SK-N-DZ (cell line): ENCODE data around the gene FAM234A. TPM values are rescaled to one million over a fixed set of nuclear protein-coding genes. Genes with fewer than 3 reads are reported as not detected.
"Not testable (repeated sequence)": the region's sequence is repeated elsewhere in the genome, so short reads cannot be mapped to it uniquely, and the experiment has no call there.

ENCODE experiments used
- DNase-seq: peaks from one replicate; pipeline ENCODE4 v3.0.0-alpha.2; 2015; ENCODE audit warnings: low spot score
- polyA plus RNA-seq, 2 experiments: library from polyadenylated mRNA; depleted of rRNA; stranded (reverse); fragments of >200 nt; gene quantifications; 2 replicates each; pipeline ENCODE4 v1.2.3, GENCODE V29; 2014

FAM234A gene
- 121 and 163 TPM in 2 replicates for polyA plus RNA-seq (2014; cell fraction: cytosol; rRNA removed)
- polyA plus RNA-seq (2014; cell fraction: nucleus; rRNA removed) = 82.9 and 95.6 TPM in 2 replicates

DNA sequence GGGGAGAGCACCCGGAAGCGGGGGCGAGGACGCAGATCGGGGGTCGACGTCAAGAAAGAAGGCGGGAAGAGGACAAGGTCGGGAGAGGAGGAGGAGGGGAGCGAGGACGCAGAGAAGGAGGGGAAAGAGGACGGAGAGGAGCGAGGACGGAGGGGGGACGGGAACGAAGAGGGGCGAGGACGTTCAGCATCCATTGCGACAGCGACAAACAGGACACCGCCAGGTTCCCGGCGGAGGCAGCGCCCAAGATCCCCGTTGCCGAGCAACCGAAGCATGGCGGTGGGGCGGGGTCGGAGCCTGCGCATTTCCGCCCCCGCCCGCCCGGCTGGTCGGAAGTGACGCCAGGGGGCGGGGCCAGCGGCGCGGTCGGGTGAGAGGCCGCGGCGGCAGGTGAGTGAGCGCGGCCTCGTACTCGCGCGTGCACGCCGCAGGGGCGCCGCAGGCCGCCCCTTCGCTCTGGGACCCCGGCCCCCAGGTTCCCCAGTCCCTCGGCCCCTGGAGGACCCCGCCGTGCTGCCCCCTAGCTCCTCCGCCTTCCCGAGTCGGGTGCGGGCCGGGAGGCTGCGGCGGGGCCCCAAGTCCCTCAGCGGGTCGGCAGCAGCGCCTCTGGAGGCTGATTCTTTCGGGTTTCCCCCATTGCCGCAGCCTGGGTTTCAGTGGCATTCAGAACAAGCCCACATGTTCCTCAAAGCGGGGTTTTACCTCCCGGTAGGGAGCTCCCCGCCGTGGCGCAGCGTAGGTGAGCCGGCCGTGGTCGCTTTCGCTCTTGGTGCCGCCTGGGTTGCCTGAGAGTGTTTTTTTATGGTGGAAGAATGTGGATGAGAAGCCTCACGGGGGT, at the start of gene FAM234A:
Gene FAM234A (plus strand): TSS at position 354 of the 838 bp plus-strand sequence. CDS start 19,593 bp downstream, outside the sequence.
- peak; percentile 94 for DNase-seq

DNA sequence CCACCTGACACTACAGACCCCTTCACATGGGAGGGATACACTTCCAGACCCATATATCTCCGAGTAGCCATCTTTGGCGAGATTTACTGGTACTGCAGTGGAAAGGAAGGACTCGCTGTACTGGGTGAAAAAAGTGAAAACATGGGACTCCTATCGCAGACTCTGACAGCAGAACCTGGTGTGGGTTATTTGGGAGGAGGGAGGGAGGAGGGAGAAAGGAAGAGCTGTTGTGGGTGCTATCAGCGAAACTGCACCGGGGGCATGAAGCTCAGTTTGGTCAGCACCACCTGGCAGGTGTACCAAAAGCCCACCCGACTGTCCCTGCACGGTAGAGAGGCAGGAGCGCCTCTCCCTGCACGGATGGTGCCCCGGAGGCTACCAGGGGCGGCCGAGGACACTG, 49.4 kb upstream of the FAM234A start:
- no peak for DNase-seq

GRCh38 chr16:185691-186090, 48.9 kb upstream of the FAM234A start:
- DNase-seq = no peak

DNA sequence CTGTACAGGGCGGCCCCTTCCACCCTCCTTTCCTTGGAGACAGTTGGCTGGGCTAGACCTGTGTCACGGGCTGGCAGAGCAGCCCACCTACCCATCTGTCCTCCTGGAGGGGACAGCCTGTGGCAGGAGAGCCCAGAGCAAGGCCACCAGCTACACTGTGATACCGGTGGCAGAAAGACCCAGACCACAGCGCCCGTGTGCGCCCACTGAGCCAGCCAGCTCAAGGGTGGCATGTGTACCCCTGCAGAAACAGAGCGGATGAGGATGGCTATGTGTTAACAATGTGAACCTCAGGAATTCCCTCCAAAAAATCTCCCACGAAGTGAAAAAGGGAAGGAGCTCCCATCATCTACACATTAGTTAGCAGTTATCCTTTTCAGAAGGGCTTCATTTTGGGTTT, 47.3 kb upstream of the FAM234A start:
- DNase-seq = no peak

DNA sequence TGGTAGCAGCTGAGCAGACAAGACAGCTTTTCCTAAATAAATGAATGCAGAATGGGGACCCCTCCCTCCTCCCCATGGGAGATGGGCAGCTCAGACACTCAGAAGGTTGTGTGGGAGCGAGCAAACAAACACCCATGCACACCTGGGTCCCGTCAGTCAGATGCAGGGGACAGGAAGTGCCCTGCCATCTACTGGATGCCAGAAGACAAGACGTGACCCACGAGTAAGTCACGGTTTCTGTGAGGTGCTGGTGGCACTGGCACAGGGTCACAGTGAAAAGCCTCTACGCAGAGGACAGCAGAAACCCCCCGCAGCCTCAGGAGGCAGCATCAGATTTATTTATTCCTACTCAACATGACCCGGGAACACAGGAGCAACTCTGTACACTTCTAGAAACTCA, 45.9 kb upstream of the FAM234A start:
- no peak for DNase-seq

DNA sequence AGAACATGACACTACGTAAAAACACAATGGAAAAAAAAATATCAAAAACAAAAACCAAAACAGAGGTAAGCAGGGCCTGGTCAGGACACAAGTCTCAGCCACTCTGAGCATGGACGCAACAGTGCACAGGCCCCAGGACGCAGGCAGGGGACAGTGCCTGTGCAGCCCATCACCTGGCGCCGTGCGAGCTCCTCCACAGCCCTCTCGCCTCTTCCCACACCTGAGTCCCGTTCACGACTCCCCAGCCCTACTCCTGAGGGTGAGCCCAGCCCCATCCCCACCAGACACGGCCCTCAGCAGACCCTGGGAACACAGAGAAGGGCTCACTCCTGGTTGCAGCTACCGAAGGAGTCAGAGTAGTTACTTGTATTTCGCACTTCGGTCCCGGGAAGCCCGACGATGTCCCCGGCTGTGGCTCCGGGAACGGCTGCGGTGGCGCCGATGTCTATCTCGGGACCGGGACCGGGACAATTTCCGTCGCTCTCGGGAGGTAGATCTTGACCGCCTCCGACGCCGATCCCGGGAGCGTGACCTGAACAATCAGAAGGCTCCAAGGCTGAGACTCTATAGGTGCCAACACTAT, 44.9 kb upstream of the FAM234A start:
- DNase-seq = no peak

DNA sequence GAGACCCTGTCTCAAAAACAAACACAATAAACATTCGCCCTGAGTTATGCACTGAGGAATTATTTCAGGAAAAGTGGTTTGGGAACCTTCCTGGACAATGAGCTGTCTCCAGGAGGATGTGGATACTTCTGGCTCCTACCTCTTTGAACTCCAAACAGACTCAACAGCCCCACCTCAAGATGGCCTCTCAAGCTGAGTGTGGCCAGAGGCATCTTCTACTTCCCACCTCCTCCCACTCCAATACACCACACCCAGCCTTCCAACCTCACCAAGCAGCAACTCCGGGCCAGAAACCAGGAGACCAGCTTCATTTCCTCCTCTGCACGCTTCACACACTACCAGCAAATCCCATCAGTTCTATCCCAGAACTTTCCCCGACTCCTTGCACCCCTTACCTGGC, 42.8 kb upstream of the FAM234A start:
- no peak for DNase-seq

DNA sequence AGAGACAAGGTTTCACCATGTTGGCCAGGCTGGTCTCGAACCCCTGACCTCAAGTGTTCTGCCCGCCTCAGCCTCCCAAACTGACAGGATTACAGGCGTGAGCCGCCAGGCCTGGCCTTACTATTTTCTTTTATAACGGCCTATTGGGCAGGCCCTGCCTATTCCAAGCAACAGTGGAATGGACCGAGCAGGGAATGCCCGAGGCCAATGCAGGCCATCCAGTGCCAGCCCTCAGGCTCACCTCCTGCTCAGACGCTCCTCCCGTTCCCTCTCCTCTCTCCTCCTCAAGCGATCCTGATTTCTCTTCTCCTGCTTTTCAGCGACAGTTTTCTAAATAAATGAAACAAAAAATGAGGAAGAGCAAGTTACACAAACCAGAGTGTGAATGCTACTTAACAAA, 41.9 kb upstream of the FAM234A start:
- no peak for DNase-seq

DNA sequence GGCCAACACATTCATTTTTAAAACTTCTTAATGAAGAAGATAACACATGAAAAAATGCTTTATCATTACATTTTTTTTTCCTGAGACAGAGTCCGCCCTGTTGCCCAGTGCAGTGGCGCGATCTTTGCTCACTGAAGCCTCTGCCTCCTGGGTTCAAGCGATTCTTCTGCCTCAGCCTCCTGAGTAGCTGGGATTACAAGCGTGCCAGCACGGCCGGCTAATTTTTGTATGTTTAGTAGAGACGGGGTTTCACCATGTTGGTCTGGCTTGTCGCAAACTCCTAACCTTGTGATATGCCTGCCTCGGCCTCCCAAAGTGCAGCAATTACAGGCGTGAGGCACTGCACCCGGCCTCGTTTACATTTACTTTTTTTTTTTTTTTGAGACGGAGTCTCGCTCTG, 41.2 kb upstream of the FAM234A start:
- DNase-seq = no peak

DNA sequence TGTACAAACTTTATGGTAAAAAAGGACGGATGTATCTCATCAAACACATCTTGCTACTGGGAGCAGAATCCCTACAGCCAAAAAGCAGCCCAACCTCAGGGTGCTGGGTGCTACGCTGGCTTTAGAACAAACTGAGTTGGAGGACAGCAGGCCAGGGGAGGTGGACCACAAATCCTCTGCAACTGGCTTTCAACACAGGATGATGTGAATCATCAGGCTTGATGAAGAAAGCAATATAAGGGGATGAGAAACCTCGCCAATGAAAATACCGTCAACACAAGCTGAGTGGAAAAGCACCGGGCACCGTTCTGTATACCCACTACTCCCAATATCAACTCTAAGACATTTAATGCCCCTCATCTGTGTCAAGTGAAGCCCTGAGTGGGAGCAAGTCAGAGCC, 40.1 kb upstream of the FAM234A start:
- no peak for DNase-seq

- DNase-seq = no peak
Measured at GRCh38 chr16:200388-200787, 34.2 kb upstream of the FAM234A start.

- no peak for DNase-seq
Measured at GRCh38 chr16:203246-203645, 31.4 kb upstream of the FAM234A start.

- DNase-seq = not testable (repeated sequence)
Measured at GRCh38 chr16:204046-204445, 30.6 kb upstream of the FAM234A start.

- DNase-seq = not testable (repeated sequence)
Measured at GRCh38 chr16:209359-209758, 25.3 kb upstream of the FAM234A start.

GRCh38 chr16:211631-212180, 22.9 kb upstream of the FAM234A start:
- DNase-seq = not testable (repeated sequence)

DNA sequence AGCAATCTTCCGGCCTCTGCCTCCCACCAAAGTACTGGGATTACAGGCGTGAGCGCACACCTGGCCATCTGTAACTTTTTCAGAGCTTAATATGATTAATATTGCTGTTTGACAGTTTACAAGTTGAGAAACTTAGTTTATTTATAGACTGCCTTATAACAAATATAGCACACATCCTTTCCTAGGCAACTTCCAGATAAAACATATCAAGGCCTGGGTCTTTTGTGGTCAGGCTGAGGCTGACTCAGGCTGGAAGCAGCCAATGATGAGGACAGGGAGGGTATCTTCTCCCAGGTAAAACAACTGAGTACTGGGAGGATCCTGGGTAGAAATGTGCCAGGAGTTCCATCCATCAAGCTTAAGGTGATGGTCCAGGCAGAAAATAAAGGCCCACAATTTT, 21.6 kb upstream of the FAM234A start:
- no peak for DNase-seq

- no peak for DNase-seq
Measured at GRCh38 chr16:220021-220420, 14.6 kb upstream of the FAM234A start.

DNA sequence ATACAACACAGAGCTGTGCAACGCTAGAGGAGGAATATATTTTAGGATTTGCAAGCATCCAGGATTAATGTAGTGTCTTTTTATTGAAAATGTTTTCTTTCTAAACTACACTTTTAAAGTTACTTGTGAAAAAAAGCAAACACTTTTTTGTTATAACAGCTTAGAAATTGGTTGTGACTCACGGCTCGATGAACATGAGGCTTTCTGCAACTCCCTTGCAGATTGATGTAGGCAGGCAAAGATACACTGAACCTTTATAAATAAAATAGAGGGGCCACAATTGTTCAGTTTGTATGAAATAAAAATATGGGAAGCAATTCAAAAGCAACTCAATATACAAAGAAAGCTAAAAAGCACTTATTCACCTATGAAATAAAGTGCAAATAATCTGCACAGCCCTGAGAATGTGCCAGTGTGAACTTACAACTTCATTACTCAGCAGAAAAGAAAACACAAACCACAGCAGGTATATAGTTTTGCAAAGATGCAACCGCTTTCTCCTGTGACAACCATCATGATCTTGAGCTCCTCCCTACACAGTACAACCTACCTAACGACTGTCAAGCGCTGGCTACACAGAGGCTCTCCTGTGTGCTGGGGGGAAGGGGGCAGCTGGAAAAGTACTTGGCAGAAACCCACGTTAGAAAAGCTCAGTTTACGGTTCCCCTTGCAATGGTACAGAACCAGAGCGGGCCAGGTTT, 6.3 kb upstream of the FAM234A start:
- DNase-seq = no peak

DNA sequence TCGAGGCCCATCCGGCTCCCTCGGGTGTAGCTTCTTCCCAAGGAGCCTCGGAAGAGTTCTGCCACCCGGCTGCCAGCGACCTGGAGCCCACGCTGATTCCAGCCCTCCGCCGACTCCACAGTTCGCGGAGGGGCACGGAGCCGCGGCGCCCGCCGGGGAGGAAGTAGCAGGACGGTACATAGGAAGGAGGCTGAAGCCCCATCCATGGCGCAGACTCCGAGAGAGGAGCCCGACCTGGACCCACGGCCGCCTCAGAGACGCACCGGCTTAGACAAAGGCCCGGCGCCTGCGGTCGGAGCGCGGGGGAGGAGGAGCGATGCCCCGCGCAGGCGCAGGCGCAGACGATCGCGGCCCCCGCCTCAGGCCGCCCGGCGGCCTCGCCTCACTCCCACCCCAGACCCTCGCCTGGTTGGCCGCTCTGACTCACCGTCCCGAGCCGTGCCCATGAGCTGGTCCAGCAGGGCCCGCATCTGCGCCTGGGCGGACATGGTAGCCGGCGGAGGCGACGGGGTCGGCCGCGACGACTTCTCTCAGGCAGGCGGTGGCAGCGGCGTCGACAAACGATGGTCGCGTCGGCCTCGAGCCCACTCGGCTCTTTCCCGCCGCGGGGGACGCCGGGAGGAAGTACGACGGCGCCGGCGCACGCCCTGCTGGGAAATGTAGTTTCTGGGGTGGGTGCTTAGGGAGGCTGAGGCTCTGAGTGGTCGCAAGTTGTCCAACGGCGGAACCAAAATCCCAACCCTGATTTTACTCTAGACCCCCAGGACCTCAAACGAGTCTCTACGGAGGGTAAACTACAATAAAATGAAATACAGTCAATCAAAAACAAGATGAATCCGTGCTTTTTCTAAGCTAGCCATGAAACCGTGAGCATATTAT, 5.5 kb upstream of the FAM234A start, which contains the start of gene LUC7L:
Gene LUC7L (minus strand): TSS at position 598 of the 879 bp plus-strand sequence. CDS start 110 bp downstream, at position 488.
- DNase-seq = peak; percentile 92

DNA sequence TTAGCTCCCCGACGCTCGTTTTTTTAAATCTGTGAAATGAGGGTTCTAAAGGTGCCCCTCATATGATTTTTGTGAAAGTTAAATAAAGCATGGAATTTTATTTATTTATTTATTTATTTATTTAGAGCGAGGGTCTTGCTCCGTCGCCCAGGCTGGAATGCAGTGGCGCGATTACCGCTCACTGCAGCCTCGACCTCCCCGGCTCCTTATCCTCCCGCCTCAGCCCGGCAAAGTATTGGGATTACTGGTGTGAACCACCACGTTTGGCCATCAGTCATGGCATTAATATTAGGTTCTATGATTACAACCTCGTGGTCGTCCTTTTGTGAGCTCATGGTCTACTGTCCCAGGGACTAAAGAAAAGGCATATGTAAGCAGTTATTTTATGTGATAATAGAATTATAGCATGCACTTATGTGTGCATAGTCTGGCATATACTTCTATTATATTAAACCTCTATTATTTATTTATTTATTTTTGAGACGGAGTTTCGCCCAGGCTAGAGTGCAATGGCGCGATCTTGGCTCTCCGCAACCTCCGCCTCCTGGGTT, 4.8 kb upstream of the FAM234A start:
- no peak for DNase-seq

DNA sequence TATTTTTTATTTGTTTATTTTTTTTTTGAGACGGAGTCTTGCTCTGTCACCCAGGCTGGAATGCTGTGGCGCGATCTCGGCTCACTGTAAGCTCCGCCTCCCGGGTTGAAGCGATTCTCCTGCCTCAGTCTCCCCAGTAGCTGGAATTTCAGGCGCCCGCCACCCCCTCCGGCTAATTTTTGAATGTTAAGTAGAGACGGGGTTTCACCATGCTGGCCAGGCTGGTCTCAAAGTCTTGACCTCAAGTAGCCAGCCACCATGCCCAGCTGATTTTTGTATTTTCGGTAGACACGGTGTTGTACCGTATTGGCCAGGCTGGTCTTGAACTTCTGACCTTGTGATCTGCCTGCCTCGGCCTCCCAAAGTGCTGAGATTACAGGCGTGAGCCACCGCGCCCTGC, 4.3 kb upstream of the FAM234A start:
- DNase-seq = not testable (repeated sequence)
